Stomach (tissue), 9 donors: Measurements from ENCODE around the gene MADCAM1. TPM values are rescaled to one million over a fixed set of nuclear protein-coding genes. Genes with fewer than 3 reads are reported as not detected.

Source experiments
- DNase-seq, 2 donors: peaks; one replicate each; pipeline versions ENCODE4 v3.0.0 to v3.0.0-alpha.2; 2013 to 2019
- H3K27ac ChIP-seq, 5 donors: fragments of 200-600 bp in 4 of 5; sonication (generic) in 4 of 5; one replicate each; pipeline ENCODE4 v1.5.1; 2013 to 2019; ENCODE audit warnings: mild to moderate bottlenecking in 1 of 5, moderate library complexity in 1 of 5
- H3K27me3 ChIP-seq, 3 donors: fragments of 200-600 bp; sonication (generic); one replicate each; pipeline ENCODE4 v1.5.1; 2017 to 2019; ENCODE audit warnings: mixed run types in 1 of 3
- H3K36me3 ChIP-seq, 4 donors: fragments of 200-600 bp; sonication (generic); 1 replicate in 3 of 4; 2 replicates in 1 of 4; pipeline ENCODE4 v1.5.1; 2016 to 2019
- H3K4me1 ChIP-seq, 4 donors: fragments of 200-600 bp; sonication (generic); one replicate each; pipeline ENCODE4 v1.5.1; 2016 to 2019
- H3K4me3 ChIP-seq, 4 donors: fragments of 200-600 bp; sonication (generic) in 3 of 4; one replicate each; pipeline ENCODE4 v1.5.1; 2016 to 2019; ENCODE audit warnings: mild to moderate bottlenecking in 1 of 4
- H3K9me3 ChIP-seq, 4 donors: fragments of 200-600 bp; sonication (generic); one replicate each; pipeline ENCODE4 v1.5.1; 2016 to 2019
- CTCF ChIP-seq, 7 experiments: fragments of 450-650 bp in 4 of 7; fragments of 200-600 bp in 3 of 7; sonication (generic) in 3 of 7; IDR thresholded peaks; one replicate each; pipeline ENCODE4 v1.5.1; 2016 to 2019; ENCODE audit warnings: antibody characterized with exemption in 7 of 7, control low read depth in 2 of 7, mild to moderate bottlenecking in 1 of 7
- EP300 ChIP-seq: sonication (generic); formaldehyde crosslinking; IDR thresholded peaks from one replicate; pipeline ENCODE4 v1.6.1; 2017; ENCODE audit warnings: antibody characterized with exemption
- POLR2A ChIP-seq, 4 donors: fragments of 450-650 bp; IDR thresholded peaks; one replicate each; pipeline ENCODE4 v1.6.1; 2016; ENCODE audit warnings: antibody characterized with exemption in 4 of 4, control low read depth in 2 of 4, mild to moderate bottlenecking in 1 of 4, moderate library complexity in 1 of 4
- POLR2AphosphoS5 ChIP-seq, 3 donors: sonication (generic); formaldehyde crosslinking; IDR thresholded peaks; one replicate each; pipeline ENCODE4 v1.6.1; 2016; ENCODE audit warnings: antibody characterized with exemption in 3 of 3
- WGBS, 5 donors: extraction: QIAGEN DNeasy Blood & Tissue Kit in 3 of 5; methylation state at CpG; one replicate each; pipeline versions ENCODE4 v1.1.5 to v1.1.7; 2013 to 2018; 5-methylcytosine and 5-hydroxymethylcytosine counted together
- intact Hi-C: fragments of 100-400 bp; cut with DNase I; formaldehyde crosslinking; loops from one replicate; pipeline ENCODE4 v1.15.1; 2023; ENCODE audit warnings: low total_unique reads
- polyA plus RNA-seq, 3 donors: library from polyadenylated mRNA; stranded (reverse); fragments of 200-250 nt; gene quantifications; one replicate each; pipeline ENCODE4 v1.2.3, GENCODE V29; 2013
- total RNA-seq, 5 donors: library from RNA; depleted of rRNA; stranded (reverse); fragments of >200 nt; gene quantifications; one replicate each; pipeline versions ENCODE4 v1.1.0 to v1.2.3, GENCODE V29; 2014 to 2016
- donor health status: healthy with polysubstance abuse.
- donor health status: Bipolar disorder and iron deficiency.
- donor health status: healthy.

The MADCAM1 gene
- total and polyA plus RNA-seq, 8 donors, result 0.45 to 11.9 (median 2.3) TPM; not detected in 1

DNA sequence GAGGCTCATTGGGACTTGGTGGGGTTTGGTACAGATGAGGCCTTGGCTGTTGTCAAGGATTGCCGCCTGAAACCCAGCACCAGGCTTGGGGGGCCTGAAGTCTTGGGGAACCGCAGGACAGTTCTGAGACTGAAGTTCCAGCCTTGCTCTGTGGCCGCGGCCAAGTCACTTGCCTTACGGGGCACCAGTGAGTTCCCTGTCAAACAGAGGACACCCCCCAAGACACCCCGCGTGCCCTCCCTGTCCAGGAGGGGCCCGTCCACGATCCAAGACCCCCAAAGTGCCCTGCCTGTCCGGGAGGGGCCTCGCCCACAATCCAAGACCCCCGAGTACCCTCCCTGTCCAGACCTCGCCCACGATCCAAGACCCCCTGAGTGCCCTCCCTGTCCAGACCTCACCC lies 37.8 kb downstream of the MADCAM1 start:
- H3K27ac ChIP-seq, result peak overlapping the region in 4 of 5 donors; percentile 89 to 99 (median 94)
- DNase-seq, result no peak

DNA sequence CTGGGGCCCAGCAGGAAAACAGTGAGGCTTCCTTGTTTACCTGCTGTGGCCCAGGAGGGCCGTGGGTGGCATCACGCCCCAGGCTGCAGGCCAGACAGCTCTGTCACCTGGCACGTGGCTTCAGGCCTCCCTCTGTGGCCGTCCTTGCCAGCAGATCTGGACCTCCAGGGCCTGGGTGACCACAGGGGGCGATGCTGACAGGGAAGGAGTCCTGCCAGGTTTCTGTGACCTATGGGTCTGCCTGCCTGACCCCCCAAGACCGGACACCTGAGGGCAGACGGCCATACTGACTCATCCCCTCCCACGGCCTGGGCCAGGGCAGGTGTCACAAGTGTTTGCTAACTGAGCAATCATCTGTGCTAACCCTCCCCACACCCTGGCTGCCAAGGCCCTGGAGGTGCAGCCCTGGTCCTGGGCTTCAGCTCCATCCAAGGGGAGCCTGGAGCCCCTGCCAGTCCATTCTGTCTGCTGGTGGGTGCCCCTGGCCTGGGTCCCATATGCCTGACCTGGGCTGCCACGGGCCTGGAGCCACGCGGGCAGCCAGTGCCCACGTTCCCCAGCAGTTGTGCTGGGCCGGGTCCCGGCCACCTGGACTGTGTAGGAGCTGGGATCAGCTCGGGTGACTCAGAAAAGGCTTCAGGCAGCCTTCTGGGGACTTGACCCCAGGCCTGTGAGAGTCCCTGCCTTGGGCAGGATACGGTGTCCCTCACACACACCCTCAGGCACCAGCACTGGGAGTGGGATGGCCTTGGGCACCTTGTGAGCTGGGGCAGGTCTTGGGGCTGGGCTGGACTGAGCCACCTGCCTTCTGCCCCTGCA lies 38.9 kb downstream of the MADCAM1 start:
- Histone ChIP-seq H3K27ac (peak overlapping the region in 2 of 5 donors; percentile 36 to 72), H3K36me3 (peaks cover 32 to 49% (median 44%) of the 10 kb centered on the region in 4 donors), H3K4me3 (no peak overlapping the region), H3K9me3 (no peaks in the 10 kb centered on the region), H3K27me3 (no peaks in the 10 kb centered on the region), H3K4me1 (peaks cover 27 to 51% (median 41%) of the 10 kb centered on the region in 4 donors)
- TF ChIP-seq CTCF (IDR thresholded peaks at IDR 0.05) (no peak), POLR2A (IDR thresholded peaks at IDR 0.05) (no peak), POLR2AphosphoS5 (IDR thresholded peaks at IDR 0.05) (no peak)
- 61 to 68% (median 66%) methylated on average over 14 to 16 of the region's 16 CpGs for WGBS, 5 donors
- no peak for DNase-seq
- intact Hi-C loops, result no loop called here

More for the DNA sequence above, 37.8 kb downstream of the MADCAM1 start:
- TF ChIP-seq CTCF (IDR thresholded peaks at IDR 0.05), result no peak
- TF ChIP-seq EP300, result no peak
- no peak for TF ChIP-seq POLR2A (IDR thresholded peaks at IDR 0.05)
- TF ChIP-seq POLR2AphosphoS5 (IDR thresholded peaks at IDR 0.05), result no peak
- H3K36me3 ChIP-seq, result peaks cover 28 to 42% (median 37%) of the 10 kb centered on the region in 4 donors
- H3K9me3 ChIP-seq, result no peaks in the 10 kb centered on the region
- H3K27me3 ChIP-seq, result no peaks in the 10 kb centered on the region
- intact Hi-C loops, result no loop called here
- peaks cover 27 to 52% (median 41%) of the 10 kb centered on the region in 4 donors for H3K4me1 ChIP-seq
- peak overlapping the region in 3 of 4 donors; percentile 97 to 100 (median 99) for H3K4me3 ChIP-seq
- WGBS, 5 donors, result 65 to 89% (median 83%) methylated on average over 7 to 14 of the region's 14 CpGs

GRCh38 chr19:536031-536880 lies 40.0 kb downstream of the MADCAM1 start:
- H3K27ac ChIP-seq, result no peak overlapping the region
- H3K4me1 ChIP-seq, result peaks cover 24 to 43% (median 34%) of the 10 kb centered on the region in 4 donors
- 85 to 94% (median 91%) methylated on average over 23 to 55 of the region's 55 CpGs for WGBS, 5 donors
- H3K9me3 ChIP-seq, result no peaks in the 10 kb centered on the region
- H3K27me3 ChIP-seq, result no peaks in the 10 kb centered on the region
- intact Hi-C loops, result no loop called here
- no peak overlapping the region for H3K4me3 ChIP-seq
- TF ChIP-seq POLR2A (IDR thresholded peaks at IDR 0.05), result no peak
- no peak for TF ChIP-seq POLR2AphosphoS5 (IDR thresholded peaks at IDR 0.05)
- no peak for TF ChIP-seq CTCF (IDR thresholded peaks at IDR 0.05)
- no peak for TF ChIP-seq EP300
- DNase-seq, result no peak
- H3K36me3 ChIP-seq, result peaks cover 36 to 55% (median 51%) of the 10 kb centered on the region in 4 donors

DNA sequence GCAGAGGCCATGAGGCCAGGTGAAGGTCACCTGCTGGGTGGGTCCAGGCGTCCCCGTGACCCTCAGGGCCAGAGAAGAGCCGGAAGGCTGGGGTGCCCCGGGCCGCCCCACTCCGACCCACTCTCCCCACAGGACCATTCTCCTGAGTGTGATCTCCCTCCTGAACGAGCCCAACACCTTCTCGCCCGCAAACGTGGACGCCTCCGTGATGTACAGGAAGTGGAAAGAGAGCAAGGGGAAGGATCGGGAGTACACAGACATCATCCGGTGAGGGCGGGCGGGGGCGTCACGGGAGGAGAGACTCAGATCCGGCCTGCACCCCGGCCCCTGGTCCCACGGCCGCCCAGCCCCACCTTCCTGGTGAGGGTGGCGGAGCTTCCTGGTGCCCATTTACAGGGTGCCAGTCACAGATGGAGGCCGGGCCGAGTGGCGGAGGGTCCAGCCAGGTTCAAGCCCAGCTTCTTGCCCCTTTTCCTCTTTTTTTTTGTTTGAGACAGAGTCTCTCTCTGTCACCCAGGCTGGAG lies 40.7 kb downstream of the MADCAM1 start:
- TF ChIP-seq POLR2A (IDR thresholded peaks at IDR 0.05) (no peak), CTCF (IDR thresholded peaks at IDR 0.05) (no peak), POLR2AphosphoS5 (IDR thresholded peaks at IDR 0.05) (no peak), EP300 (no peak)
- Histone ChIP-seq H3K27ac (no peak overlapping the region), H3K4me1 (peaks cover 24 to 43% (median 34%) of the 10 kb centered on the region in 4 donors), H3K4me3 (no peak overlapping the region), H3K36me3 (peaks cover 43 to 62% (median 58%) of the 10 kb centered on the region in 4 donors), H3K27me3 (no peaks in the 10 kb centered on the region), H3K9me3 (no peaks in the 10 kb centered on the region)
- intact Hi-C loops, result no loop called here
- WGBS, 5 donors, result 93 to 96% (median 94%) methylated on average over 26 of the region's 26 CpGs
- no peak for DNase-seq
